BE2C (cell line): ENCODE results near the gene RASGRF1.

Source experiments
- DNase-seq: peaks from one replicate; pipeline ENCODE4 v3.0.0-alpha.2; 2020
- H3K27me3 ChIP-seq: fragments of 250-450 bp; sonication (Bioruptor Pico); 2 replicates; pipeline ENCODE4 v1.5.1; 2020; ENCODE audit warnings: mild to moderate bottlenecking
- H3K36me3 ChIP-seq: fragments of 250-450 bp; sonication (Bioruptor Pico); 2 replicates; pipeline ENCODE4 v1.5.1; 2020; ENCODE audit warnings: mild to moderate bottlenecking
- H3K4me1 ChIP-seq: fragments of 250-450 bp; sonication (Bioruptor Pico); 2 replicates; pipeline ENCODE4 v1.5.1; 2020
- H3K4me3 ChIP-seq: 2 replicates; pipeline ENCODE4 v1.5.1; 2011; ENCODE audit warnings: low read depth, low read length
- H3K9me3 ChIP-seq: fragments of 250-450 bp; sonication (Bioruptor Pico); 2 replicates; pipeline ENCODE4 v1.5.1; 2020
- TF ChIP-seq, protein P1 (sequence below): IDR thresholded peaks from 2 replicates; pipeline ENCODE4 v1.5.1; 2012; ENCODE audit warnings: mild to moderate bottlenecking, low read depth, low read length

RASGRF1 gene

DNA sequence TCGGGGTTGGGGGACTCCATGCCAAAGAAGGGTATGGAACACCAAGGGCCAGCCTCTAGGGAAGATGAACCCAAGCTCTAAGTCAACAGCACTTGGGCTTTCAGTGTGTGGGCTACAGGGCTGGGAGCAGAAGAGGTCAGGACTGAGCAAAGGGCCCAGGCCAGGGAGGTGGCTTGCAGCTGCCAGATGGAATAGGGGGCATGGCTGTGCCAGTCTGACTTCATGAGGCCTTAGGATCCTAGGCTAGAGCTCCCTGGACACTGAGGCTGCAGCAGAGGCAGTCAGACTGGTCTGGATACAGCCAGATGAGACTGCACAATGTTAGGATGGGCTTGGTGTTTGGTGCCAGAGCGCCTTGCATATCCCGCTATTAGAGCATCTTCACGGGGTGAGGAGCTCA, 3.8 kb downstream of the RASGRF1 start:
- TF ChIP-seq, protein P1, sequence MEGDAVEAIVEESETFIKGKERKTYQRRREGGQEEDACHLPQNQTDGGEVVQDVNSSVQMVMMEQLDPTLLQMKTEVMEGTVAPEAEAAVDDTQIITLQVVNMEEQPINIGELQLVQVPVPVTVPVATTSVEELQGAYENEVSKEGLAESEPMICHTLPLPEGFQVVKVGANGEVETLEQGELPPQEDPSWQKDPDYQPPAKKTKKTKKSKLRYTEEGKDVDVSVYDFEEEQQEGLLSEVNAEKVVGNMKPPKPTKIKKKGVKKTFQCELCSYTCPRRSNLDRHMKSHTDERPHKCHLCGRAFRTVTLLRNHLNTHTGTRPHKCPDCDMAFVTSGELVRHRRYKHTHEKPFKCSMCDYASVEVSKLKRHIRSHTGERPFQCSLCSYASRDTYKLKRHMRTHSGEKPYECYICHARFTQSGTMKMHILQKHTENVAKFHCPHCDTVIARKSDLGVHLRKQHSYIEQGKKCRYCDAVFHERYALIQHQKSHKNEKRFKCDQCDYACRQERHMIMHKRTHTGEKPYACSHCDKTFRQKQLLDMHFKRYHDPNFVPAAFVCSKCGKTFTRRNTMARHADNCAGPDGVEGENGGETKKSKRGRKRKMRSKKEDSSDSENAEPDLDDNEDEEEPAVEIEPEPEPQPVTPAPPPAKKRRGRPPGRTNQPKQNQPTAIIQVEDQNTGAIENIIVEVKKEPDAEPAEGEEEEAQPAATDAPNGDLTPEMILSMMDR: no peak
- Histone ChIP-seq H3K4me1 (no peaks in the 10 kb centered on the region), H3K27me3 (peaks cover 72% of the 10 kb centered on the region), H3K36me3 (no peaks in the 10 kb centered on the region), H3K9me3 (no peaks in the 10 kb centered on the region), H3K4me3 (no peak overlapping the region)
- no peak for DNase-seq

DNA sequence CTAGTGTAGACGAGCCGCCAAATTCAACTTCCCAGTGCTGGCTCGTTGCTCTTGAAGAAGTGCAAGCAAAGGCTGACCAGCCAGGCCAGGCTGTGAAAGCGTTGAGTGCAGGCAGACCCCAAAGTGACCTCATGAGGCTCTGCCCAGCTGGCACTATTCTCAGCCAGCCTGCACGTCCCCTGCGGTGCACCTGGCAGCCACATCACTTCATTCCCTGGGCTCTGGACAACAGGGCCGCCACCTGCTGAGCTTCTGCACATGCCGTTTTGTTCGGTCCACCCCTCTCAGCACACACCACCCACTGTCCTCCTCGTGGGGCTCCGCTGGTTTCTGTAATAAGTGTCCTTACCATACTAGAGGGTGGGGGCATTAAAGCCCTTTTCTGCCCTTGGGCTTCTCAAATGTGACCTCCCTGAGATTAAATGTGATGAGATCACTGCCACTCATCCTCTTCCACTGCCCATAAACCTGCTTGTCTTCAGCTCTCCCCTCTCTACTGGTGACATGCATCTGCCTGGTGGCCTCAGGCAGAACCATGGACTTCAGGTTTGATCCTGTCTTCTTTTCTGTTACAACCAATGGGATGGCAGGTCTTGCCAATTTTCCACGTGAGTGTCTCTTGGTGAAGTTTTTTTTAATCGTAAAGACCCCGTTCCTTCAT, 6.1 kb downstream of the RASGRF1 start:
- TF ChIP-seq, protein P1: no peak
- peaks cover 48% of the 10 kb centered on the region for H3K27me3 ChIP-seq
- H3K9me3 ChIP-seq: no peaks in the 10 kb centered on the region
- no peaks in the 10 kb centered on the region for H3K4me1 ChIP-seq
- DNase-seq: no peak
- H3K4me3 ChIP-seq: no peak overlapping the region
- H3K36me3 ChIP-seq: no peaks in the 10 kb centered on the region

- Histone ChIP-seq H3K27me3 (peaks cover 35% of the 10 kb centered on the region), H3K36me3 (no peaks in the 10 kb centered on the region), H3K4me1 (no peaks in the 10 kb centered on the region), H3K9me3 (no peaks in the 10 kb centered on the region), H3K4me3 (no peak overlapping the region)
- TF ChIP-seq, protein P1: no peak
- no peak for DNase-seq
Measured at GRCh38 chr15:79083154-79083553, 7.4 kb downstream of the RASGRF1 start.

GRCh38 chr15:79082363-79083070, 8.1 kb downstream of the RASGRF1 start:
- DNase-seq: no peak
- TF ChIP-seq, protein P1: no peak
- no peaks in the 10 kb centered on the region for H3K36me3 ChIP-seq

GRCh38 chr15:79078763-79079410, 11.7 kb downstream of the RASGRF1 start:
- Histone ChIP-seq H3K27me3 (peaks cover 2% of the 10 kb centered on the region), H3K4me3 (no peak overlapping the region), H3K36me3 (no peaks in the 10 kb centered on the region), H3K9me3 (no peaks in the 10 kb centered on the region), H3K4me1 (no peaks in the 10 kb centered on the region)
- TF ChIP-seq, protein P1: no peak
- no peak for DNase-seq

More at GRCh38 chr15:79082363-79083070, 8.1 kb downstream of the RASGRF1 start:
- H3K4me1 ChIP-seq: no peaks in the 10 kb centered on the region
- no peak overlapping the region for H3K4me3 ChIP-seq
- peaks cover 29% of the 10 kb centered on the region for H3K27me3 ChIP-seq
- H3K9me3 ChIP-seq: no peaks in the 10 kb centered on the region

DNA sequence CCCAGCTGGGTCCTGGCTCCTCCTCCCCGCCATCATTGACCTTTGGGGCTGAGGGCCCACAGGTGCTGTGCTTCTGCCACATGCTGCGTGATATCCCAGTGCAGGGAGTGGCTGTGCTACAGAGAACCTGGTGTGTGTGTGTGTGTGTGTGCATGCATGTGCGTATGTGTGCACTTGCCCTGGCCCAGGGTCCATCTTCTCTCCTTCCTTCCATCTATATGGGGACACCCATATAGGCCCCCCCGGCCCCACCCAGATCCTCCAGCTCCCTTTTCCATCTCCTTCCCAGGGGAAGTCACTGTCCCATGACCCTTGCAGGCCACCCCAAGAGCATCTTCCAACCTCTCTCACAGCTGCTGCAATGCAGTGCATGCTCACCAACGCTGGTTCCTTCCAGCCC, 12.6 kb downstream of the RASGRF1 start:
- DNase-seq: no peak
- H3K4me1 ChIP-seq: no peaks in the 10 kb centered on the region
- H3K36me3 ChIP-seq: no peaks in the 10 kb centered on the region
- TF ChIP-seq, protein P1: no peak
- no peaks in the 10 kb centered on the region for H3K9me3 ChIP-seq
- H3K27me3 ChIP-seq: no peaks in the 10 kb centered on the region
- no peak overlapping the region for H3K4me3 ChIP-seq
